Thyroid gland (tissue), 4 donors: ENCODE results near the gene MAVS.

ENCODE experiments used
- CTCF ChIP-seq, 6 experiments: fragments of 200-600 bp in 3 of 6; fragments of 450-650 bp in 3 of 6; sonication (generic) in 3 of 6; IDR thresholded peaks; one replicate each; pipeline ENCODE4 v1.5.1; 2016 to 2019; ENCODE audit warnings: antibody characterized with exemption in 6 of 6, mild to moderate bottlenecking in 2 of 6, inconsistent platforms in 1 of 6, moderate library complexity in 1 of 6
- POLR2A ChIP-seq, 2 donors: fragments of 450-650 bp; IDR thresholded peaks; one replicate each; pipeline ENCODE4 v1.6.1; 2017; ENCODE audit warnings: antibody characterized with exemption in 2 of 2, mild to moderate bottlenecking in 2 of 2, moderate library complexity in 1 of 2

- TF ChIP-seq POLR2A (IDR thresholded peaks at IDR 0.05) (no peak), CTCF (IDR thresholded peaks at IDR 0.05) (no peak)
Observed at GRCh38 chr20:3908667-3909066, 62.0 kb downstream of the MAVS start.
